Measurements from ENCODE around the gene CD164. TPM values are rescaled to one million over a fixed set of nuclear protein-coding genes. Genes with fewer than 3 reads are reported as not detected.

CD164 gene
- total RNA-seq, 3 donors from 2014 or later = 337 to 845 (median 513) TPM

DNA sequence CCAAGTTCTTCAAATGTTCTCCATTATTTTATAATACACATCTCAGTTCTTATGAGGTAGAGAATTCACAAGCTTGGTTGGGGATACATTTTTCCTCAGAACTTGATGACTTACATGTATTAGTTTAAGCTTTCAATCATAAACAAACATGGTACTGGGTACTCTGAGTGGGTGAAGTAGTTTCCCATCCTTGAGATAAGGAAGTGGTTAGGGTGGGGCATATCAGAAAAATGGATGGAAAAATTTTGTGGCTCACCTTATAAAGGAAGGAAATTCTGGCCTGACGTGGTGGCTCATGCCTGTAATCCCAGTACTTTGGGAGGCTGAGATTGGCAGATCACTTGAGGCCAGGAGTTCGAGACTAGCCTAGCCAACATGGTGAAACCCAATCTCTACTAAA lies 52.0 kb downstream of the CD164 start:
- TF ChIP-seq, protein P1, sequence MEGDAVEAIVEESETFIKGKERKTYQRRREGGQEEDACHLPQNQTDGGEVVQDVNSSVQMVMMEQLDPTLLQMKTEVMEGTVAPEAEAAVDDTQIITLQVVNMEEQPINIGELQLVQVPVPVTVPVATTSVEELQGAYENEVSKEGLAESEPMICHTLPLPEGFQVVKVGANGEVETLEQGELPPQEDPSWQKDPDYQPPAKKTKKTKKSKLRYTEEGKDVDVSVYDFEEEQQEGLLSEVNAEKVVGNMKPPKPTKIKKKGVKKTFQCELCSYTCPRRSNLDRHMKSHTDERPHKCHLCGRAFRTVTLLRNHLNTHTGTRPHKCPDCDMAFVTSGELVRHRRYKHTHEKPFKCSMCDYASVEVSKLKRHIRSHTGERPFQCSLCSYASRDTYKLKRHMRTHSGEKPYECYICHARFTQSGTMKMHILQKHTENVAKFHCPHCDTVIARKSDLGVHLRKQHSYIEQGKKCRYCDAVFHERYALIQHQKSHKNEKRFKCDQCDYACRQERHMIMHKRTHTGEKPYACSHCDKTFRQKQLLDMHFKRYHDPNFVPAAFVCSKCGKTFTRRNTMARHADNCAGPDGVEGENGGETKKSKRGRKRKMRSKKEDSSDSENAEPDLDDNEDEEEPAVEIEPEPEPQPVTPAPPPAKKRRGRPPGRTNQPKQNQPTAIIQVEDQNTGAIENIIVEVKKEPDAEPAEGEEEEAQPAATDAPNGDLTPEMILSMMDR (IDR thresholded peaks at IDR 0.05) = no peak
- DNase-seq (no peak), ATAC-seq (no peak)
- no peaks in the 10 kb centered on the region for H3K9me3 ChIP-seq
- H3K4me3 ChIP-seq = no peak overlapping the region
- no peaks in the 10 kb centered on the region for H3K36me3 ChIP-seq (ENCODE audit: low read depth)
- intact Hi-C loops (cut with DNase I, micrococcal nuclease) = no loop called here
- peaks cover 10% of the 10 kb centered on the region for H3K4me1 ChIP-seq (ENCODE audit: low read depth)

DNA sequence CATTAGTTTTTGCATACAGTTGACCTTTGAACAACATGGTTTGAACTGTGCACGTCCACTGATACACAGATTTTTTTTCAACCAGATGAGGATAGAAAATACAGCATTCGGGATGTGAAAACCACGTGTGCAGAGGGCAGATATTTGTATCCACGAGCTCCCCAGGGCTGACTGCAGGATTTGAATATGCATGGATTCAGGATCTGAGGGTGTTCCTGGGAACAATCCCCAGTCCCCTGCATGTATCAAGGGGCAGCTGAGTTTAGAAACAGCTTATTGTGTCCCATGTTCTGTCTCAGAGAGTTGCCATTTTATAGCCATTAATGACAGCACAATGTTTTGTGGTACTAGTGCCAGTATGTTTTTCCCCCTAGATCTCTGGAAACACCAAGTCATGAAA lies 53.6 kb downstream of the CD164 start:
- intact Hi-C loops (cut with DNase I, micrococcal nuclease) = no loop called here
- peaks cover 6% of the 10 kb centered on the region for H3K4me1 ChIP-seq (ENCODE audit: low read depth)
- no peak for ATAC-seq

DNA sequence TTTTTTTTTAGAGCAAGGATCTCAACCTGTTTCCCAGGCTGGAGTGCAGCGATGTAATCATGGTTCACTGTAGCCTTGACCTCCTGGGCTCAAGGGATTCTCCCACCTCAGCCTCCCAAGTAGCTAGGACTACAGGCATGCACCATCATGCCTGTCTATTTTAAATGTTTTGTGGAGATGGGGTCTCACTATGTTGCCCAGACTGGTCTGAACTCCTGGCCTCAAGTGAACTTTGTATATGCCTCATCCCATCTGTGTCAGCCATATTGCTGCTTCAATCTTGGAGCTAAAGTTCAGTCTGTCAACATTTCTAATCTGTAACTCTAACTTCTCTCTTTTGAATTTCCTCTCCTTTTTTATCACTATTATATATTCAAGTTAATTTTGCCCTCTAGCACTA lies 54.3 kb downstream of the CD164 start:
- peaks cover 4% of the 10 kb centered on the region for H3K4me1 ChIP-seq (ENCODE audit: low read depth)
- no peak overlapping the region for H3K4me3 ChIP-seq
- TF ChIP-seq, protein P1 (IDR thresholded peaks at IDR 0.05) = no peak
- ATAC-seq = no peak
- intact Hi-C loops (cut with DNase I, micrococcal nuclease) = no loop called here
- DNase-seq = no peak
- no peaks in the 10 kb centered on the region for H3K36me3 ChIP-seq (ENCODE audit: low read depth)
- no peaks in the 10 kb centered on the region for H3K9me3 ChIP-seq

More for the DNA sequence above, 53.6 kb downstream of the CD164 start:
- DNase-seq = no peak
- Histone ChIP-seq H3K9me3 (no peaks in the 10 kb centered on the region), H3K4me3 (no peak overlapping the region), H3K36me3 (ENCODE audit: low read depth) (no peaks in the 10 kb centered on the region)
- TF ChIP-seq, protein P1 (IDR thresholded peaks at IDR 0.05) = no peak

DNA sequence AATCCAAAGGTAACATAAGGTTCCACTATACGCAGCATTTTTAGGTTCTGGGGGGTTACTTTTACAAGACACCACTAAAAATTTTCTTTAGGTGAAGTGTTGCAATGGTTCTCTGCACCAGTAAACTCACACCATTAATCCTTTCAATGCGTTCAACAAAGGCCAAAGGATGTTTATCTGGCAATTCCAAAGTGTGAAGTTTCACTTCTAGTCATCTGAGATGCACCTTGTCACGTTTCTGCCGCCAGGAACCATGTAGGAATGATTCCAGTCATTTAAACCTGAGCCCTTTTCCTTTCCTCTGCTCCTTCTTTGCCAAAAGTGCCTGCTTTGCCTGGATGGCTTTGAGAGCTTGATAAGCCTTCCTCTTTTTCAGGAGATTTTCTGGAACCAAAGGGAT lies 54.8 kb downstream of the CD164 start:
- no peak overlapping the region for H3K4me3 ChIP-seq
- no peaks in the 10 kb centered on the region for H3K9me3 ChIP-seq
- intact Hi-C loops (cut with DNase I, micrococcal nuclease) = no loop called here

DNA sequence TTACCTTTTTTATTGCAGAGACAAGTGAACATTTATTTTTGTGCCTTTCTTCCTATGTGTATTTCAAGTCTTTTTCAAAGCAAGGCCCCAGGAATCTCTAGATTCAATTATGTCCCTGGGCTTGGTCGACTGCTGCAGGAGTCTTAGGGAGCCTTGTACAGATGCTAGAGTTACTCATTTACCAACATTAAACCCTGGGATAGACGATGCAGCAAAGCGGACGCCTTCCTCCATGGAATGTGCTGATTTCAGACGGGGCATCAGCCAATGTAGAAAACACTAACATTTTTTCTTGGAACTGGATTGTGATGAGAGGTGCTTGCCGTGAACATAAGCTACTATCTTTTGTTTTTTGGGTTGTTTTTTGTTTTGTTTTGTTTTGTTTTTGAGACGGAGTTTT lies 55.9 kb downstream of the CD164 start:
- Histone ChIP-seq H3K9me3 (no peaks in the 10 kb centered on the region), H3K4me3 (no peak overlapping the region), H3K36me3 (ENCODE audit: low read depth) (no peaks in the 10 kb centered on the region), H3K4me1 (ENCODE audit: low read depth) (no peaks in the 10 kb centered on the region)
- TF ChIP-seq, protein P1 (IDR thresholded peaks at IDR 0.05) = no peak
- ATAC-seq (no peak), DNase-seq (no peak)
- intact Hi-C loops (cut with DNase I, micrococcal nuclease) = no loop called here

More for the DNA sequence above, 54.8 kb downstream of the CD164 start:
- Histone ChIP-seq H3K36me3 (ENCODE audit: low read depth) (no peaks in the 10 kb centered on the region), H3K4me1 (ENCODE audit: low read depth) (no peaks in the 10 kb centered on the region)
- TF ChIP-seq, protein P1 (IDR thresholded peaks at IDR 0.05) = no peak
- DNase-seq = no peak
- ATAC-seq = no peak

DNA sequence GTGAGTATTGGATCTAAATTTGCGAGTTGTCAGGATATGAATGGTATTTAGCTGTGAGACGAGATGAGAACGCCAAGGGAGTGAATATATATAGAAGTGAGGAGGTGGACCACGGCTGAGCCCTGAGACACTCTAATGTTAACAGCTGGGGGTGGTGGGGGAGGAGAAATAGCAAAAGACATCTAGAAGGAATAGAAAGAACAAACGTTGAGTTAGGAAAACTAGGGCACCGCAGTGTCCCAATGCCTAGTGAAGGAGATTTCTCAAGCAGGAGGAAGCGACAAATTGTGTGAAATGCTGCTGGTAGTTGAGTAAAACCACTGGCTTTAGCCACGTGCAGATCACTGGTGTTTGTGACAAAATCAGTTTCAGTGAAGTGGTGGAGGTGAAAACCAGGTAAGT lies 56.9 kb downstream of the CD164 start:
- Histone ChIP-seq H3K4me3 (no peak overlapping the region), H3K9me3 (no peaks in the 10 kb centered on the region), H3K4me1 (ENCODE audit: low read depth) (no peaks in the 10 kb centered on the region), H3K36me3 (ENCODE audit: low read depth) (no peaks in the 10 kb centered on the region)
- TF ChIP-seq, protein P1 (IDR thresholded peaks at IDR 0.05) = no peak
- ATAC-seq = no peak
- no peak for DNase-seq
- intact Hi-C loops (cut with DNase I, micrococcal nuclease) = no loop called here
